GM19452 (cell line): ENCODE results near the gene CD99.
"Not testable (repeated sequence)": the region's sequence is repeated elsewhere in the genome, so short reads cannot be mapped to it uniquely, and the experiment has no call there.

Experiments used
- ATAC-seq: cut with Tn5 transposase; IDR thresholded peaks from one replicate; pipeline ENCODE4 v1.9.1; 2021; ENCODE audit not compliant: unreplicated experiment

Gene CD99

GRCh38 chrX:2675657-2676200 lies 15.4 kb upstream of the CD99 start:
- not testable (repeated sequence) for ATAC-seq

DNA sequence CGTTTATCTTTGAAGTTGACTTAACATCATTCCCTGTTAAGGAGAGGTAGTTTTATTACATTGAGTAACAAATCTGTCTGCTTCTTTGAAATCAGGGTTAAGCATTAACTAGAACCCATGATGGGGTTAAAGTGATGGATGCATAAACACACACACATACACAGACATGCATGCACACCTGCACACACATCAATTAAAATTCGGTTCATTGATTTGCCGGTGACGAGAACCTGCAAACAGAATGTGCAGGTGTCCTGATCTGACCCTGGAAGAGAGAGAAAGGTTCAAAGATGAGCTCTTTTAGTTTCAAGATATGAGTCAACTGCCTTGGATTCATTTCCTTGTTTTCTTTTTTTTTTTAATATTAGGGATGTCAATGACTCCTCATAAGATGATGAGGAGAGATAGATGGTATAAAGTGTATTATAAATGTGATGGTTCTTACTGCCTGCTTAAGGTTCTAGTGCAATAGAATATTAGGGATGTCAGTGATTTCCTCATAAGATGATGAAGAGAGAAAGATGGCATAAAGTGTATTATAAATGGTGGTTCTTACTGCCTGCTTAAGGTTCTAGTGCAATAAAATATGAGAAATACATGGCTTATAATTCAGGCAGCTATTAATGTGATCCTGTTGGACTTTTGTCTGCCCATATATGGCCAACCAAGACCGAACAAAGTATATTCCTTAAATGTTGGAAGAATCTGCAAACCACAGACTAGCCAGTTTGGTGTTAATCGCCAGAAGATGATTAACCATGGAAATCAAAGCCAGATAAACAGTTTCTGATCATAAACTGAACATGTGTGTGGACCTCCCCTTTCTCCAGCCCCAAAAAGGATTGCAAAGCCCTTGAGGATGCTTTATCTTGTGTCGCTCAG lies 14.1 kb upstream of the CD99 start:
- ATAC-seq = no peak

DNA sequence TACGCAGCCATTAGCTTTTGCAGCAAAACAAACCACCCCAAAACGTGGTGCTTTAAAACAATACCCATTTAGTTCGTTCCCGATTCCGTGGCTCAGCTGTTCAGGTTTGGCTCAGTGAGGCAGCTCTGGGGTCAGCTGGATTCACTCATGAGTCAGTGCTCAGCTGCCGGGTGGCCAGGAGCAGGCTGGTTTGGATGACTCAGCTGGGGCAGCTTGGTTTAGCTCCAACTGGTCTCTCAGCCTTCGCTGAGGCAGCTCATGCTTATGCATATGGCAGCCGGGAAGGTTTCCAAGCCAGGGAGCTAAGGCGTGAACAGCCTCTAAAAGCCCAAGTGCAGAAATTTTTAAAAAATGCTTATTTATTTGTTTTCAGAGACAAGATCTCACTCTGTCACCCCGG lies 13.3 kb upstream of the CD99 start:
- ATAC-seq = no peak

DNA sequence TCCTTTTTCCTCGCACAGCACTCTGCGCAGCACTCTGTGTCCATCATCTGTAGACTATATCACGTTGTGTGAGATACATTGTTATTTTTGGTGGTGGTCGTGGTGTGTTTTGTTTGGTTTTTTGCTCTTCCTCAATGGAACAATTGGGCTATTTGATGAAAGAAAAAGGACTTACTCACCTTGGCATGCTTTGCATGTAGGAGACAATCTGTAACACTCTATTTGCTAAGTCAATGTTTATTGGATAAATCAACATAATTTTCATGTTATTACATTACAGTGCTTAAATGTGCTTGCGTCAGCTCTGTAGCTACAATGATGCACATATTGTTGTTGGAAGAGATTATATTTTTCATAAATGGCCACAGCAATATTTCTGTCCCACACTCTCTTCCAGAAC lies 12.5 kb upstream of the CD99 start:
- no peak for ATAC-seq

DNA sequence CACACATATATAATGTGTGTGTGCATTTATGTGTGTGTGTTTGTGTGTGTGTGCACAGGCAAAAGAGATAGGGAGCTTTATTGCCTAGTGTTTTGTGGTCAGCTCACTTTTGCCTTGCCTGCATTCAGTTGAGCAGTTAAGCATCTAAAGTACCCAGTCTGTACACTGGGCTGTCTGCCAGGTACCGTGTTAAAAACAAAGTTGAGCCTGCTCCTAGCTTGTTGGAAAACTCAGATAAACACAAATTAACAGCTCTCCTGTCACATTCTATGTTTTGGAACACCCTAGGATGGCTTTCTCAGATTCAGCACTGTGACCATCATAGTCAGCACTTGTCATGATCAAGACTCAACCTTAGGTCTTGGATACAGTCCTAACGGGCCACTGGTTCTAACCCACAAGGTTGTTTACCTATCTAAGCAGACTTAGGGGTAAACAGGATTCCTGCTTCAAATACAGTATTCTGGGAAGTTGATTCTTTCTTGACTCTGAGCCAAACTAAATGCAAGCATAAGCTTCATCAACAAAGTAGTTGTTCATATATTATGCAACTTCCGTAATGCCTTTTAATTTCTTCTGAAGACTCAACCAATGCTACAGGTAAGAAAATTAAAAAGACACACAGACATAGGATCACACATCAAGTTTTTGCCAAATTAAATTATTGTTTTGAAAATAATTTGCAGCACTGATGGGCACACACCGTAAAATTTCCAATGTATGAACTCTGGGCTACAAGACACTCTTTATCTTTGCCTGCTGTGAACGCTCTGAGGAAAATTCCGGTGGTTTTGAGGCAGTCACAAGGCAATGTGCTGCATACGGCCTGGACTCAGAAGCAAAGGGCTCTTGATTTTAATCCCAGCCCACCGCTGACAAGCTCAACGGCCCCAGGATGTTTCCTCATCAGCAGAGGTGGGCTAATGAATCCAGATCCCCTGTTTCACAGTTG lies 11.3 kb upstream of the CD99 start:
- ATAC-seq = no peak

DNA sequence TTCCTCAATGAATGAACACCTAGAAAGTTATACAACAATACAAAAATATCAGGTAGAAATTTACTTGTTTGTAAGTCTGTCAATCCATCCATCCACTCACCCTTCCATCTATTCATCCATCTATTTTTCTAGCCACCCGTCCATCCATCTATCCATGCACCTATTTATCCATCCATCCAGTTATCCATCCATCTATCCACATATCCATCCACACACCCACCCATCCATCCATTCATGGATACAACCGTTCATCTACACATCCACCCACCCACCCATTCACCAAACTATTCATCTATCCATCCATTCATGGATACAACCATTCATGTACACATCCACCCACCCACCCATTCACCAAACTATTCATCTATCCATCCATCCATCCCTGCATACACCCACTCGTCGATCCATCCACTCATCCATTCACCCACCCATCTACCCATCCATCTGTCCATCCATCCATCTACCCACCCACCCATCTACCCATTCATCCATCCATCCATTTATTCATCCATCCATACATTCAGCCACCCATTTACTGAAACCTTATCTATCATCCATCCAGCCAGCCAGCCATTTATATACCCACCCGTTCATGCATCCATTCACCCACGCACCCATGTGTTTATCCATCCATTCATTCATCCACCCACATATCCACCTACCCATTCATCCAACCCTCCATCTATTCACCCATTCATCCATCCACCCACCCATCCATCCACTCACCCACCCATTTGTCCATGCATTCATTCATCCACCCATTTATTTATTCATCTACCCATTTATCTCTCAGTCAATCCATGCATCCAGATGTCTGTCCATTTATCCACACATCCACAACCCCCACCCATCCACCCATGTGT lies 10.4 kb upstream of the CD99 start:
- ATAC-seq = no peak

DNA sequence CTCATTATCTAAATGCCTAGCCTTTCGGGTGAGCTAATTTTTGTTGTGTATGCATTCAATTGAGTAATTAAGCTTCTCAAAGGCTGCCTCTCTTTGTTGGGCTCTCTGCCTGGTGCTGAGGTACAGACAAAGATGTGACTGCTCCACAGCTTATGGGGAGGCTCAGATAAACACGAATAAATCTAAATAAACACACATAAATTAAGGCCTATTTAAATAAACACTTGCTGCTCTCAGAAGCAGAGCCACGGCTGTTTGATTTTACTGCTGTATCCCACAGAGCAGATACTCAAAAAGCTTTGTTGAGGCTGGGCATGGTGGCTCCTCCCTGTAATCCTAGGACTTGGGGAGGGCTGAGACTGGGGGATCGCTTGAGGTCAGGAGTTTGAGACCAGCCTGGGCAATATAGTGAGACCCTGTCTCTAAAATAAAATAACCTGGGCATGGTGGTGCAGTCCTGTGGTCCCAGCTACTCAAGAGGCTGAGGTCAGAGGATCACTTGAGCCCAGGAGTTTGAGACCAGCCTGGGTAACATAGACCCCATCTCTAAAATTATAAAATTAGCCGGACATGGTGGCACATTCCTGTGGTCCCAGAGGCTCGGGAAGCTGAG lies 8.4 kb upstream of the CD99 start:
- ATAC-seq = no peak

GRCh38 chrX:2684256-2684655 lies 6.8 kb upstream of the CD99 start:
- no peak for ATAC-seq

- no peak for ATAC-seq
These were observed 5.2 kb upstream of the CD99 start for GRCh38 chrX:2685886-2686285.

- ATAC-seq = no peak
These were observed 1.1 kb upstream of the CD99 start for GRCh38 chrX:2689773-2690666.

GRCh38 chrX:2691543-2692220 lies 587 bp downstream of the CD99 start:
- no peak for ATAC-seq

DNA sequence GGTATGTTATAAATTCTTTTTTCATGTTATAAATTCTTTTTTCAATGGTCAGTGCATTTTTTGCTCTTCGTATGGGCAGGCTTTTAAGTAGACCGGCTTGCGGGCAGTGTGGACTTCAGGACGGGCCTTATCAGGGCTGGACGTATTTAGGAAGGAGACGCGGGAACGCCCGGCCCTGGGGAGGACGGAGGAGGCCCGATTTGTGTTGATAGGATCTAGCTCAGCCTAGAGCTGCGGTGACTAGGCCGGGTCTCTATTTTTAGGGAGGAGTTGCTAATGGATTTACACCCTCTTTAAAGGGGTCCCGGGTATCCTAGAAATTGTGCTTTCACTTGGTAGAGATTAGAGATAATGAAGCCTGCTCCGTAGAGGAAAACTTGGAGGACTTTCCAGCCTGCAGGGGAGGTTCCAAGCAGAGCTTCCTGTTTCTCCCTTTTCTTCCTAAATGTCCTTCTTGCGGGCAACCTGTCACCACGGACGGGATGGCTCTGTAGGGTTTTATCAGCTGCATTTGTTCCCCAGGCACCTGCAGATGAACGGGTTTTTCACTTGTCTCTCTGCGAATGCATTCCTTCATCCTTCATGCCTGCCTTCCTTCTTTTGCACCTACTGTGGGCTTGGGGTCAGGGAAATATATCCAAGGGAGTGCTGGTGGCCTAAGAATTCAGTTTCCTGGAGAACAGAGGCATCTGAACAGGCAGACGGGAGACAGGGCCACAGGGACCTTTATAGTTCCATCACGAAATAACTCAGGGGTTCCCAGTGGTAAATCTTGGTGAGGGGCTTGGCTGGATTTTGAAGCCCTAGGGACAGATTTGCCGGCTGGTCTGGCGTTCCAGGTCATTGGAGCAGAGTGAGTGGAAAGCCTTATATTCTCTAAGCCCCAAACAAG lies 1.4 kb downstream of the CD99 start:
- no peak for ATAC-seq

DNA sequence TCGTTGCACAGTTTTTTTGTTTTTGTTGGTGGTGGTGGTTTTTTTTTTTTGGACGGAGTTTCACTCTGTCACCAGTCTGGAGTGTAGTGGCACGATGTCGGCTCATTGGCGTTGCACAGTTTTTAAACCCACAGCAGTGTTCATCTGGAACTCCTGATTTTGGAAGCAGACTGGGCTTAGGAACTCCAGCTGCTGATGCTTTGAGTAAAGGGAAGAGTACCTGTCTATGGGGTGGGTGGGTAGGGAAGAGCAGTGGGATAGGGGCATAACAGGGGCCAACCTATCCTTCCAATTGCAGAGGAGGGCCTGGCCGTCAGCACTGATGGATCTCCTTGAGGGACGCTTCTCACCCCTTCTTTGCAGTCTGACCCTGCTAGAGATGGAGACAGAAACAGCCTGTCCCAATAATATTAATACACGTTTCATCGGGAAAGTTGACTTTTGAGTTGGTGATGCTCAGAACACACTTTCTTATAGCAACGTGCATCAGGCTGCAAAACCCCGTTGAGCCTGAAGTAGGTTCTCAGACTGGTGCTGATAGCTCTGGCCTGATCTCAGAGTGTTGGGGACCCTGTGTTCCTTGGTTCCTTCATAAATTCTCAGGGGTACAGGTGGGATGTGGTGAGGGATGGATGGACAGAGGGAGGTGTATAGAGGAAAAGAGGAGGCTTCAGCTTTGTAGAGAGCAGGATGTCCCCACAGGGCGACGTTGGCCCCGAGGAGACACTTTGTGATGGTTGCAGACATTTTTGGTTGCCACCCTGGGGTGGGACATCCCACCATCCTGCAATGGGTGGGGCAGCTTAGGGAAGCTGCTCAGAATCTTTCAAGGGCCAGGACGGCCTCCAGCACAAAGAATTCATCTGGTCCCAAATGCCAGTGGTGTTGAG lies 2.3 kb downstream of the CD99 start:
- ATAC-seq = no peak

DNA sequence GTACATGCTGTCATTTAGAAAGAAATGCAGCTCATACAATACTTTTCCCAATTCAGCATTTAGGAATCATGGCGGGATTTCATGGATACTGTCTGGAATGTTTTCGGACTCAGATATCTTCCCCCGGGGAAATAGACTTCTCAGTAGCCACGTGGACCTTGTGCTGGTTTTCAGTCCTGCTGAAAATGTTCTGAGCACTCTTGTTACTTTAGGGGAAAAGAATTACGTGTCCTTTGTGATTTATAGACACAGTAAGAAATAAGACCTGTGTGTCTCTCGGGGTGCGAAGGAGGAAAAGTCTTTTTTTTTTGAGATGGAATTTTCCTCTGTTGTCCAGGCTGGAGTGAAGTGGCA lies 3.8 kb downstream of the CD99 start:
- ATAC-seq = no peak

DNA sequence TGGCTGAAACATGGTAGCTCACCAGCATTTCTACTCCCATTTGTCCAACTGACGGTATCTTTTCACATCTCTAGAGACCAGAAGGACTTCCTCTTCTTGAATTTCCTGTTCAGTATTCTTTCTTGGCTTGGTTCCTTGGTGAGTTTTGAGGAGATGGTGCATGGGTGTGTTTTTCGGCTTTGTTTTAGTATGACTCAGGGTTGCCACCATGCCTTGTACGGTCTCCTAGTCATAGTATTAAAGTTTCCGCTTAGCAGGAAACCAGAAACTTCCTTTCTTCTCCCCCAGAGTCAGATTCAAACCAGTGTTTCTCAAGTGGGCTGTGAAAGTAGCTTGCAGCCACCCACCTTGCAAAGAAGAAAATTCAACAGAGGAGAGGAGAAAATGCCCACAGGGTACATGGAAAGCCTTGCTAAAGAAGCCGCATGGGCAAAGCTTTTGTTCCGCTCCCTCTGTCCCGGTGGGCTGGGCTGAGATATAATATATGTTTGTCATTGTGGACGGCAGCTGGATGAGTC lies 5.7 kb downstream of the CD99 start:
- ATAC-seq = peak; percentile 87

DNA sequence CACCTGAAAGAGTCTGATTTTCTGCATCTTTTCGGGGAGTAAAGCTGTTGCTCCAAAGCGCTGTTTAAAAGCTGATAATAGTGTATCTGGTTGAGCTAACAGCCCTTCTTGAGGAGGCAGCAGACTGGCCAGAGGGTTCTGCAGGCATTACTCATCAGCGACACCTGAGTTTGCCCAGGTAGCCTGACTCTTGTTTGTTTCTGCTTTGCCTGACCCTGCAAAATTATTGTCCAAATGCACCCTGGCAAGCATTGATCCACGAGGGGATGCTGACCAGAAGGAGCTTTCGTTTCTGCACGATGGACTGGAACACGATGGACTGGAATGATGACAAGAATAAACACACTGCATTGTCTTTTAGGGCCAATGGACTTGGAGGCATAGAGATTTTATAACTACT lies 6.2 kb downstream of the CD99 start:
- peak; percentile 2 for ATAC-seq
